ENCODE results near the gene ANKAR. TPM values are rescaled to one million over a fixed set of nuclear protein-coding genes. Genes with fewer than 3 reads are reported as not detected.

The ANKAR gene, protein sequence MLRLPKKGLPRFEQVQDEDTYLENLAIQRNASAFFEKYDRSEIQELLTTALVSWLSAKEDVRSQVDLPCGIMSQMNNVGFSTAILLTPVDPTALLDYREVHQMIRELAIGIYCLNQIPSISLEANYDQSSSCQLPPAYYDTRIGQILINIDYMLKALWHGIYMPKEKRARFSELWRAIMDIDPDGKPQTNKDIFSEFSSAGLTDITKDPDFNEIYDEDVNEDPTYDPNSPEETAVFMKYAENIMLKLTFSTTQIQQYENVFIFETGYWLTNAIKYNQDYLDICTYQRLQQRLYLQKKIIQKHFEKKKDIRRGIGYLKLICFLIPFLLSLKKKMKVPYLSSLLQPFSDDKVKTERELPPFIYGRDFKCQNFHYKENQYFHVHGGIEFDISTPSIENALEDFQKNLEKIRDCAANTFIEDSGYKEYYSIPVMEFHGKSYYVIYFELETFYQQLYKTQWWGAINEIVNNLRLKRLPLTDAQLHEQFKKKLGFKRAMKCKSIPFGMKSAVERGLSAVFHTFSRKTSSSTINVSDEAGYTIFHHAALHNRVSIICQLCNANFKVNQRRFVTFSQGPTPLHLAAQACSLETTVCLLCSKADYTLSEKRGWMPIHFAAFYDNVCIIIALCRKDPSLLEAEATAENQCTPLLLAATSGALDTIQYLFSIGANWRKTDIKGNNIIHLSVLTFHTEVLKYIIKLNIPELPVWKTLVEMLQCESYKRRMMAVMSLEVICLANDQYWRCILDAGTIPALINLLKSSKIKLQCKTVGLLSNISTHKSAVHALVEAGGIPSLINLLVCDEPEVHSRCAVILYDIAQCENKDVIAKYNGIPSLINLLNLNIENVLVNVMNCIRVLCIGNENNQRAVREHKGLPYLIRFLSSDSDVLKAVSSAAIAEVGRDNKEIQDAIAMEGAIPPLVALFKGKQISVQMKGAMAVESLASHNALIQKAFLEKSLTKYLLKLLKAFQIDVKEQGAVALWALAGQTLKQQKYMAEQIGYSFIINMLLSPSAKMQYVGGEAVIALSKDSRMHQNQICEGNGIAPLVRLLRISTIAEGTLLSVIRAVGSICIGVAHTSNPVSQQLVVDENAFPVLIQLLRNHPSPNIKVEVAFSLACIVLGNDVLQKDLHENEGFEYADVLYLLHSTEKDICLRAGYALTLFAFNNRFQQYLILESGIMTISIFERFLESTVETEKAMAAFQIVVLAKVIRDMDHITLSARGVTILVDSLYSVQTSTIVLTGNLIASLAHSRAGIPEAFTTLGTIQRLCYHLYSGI (N-terminal part only)
- 10 to 100 TPM; 14.1 to 40.2 (median 24.2) TPM for total RNA-seq

DNA sequence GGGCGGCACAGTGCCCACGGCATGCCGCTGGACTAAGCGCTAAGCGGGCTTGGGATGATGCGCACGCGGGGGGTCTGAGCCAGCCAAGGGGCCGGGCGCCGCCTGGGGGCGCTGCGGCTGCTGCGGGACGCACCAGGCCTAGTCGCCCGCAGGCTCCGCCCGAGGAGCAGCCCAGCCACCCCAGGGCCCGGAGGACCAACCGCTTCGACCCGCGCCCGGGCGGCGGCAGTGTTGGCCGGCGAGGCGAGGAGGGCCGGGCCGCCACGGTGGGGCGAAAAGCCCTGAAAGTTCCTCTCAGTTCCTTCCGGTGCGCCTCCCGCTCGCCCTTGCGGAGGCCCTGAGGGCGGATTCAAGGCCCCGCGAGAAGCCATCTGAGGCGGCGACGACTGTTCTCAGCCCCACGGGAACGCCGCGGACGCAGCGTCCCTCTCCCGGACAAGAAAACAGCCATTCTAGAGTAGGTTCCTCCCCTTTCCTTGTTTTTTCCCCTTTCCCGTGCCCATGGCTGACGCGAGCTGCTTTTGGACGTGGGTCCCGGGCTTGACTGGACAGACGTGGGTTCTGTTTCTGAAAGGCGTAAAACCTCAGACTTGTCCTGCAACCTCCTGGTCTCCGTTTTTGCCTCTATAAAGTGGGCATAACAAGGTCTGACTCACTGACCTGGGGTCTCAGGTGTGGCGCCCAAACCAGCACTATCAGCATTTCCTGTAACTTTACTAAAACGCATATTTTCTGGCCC lies at the start of gene ANKAR:
ANKAR (plus strand) TSS at position 297 of the 739 bp plus-strand sequence. CDS start 1,821 bp downstream, outside the sequence.
- H3K9me3 ChIP-seq: no peaks in the 10 kb centered on the region
- peaks cover 0 to 10% of the 10 kb centered on the region in 2 donors for H3K4me1 ChIP-seq
- DNase-seq: peak; percentile 88 to 93
- H3K27ac ChIP-seq: peak within 1 kb of the TSS; percentile 94 to 98 (median 96)
- peaks cover 0 to 8% of the 10 kb centered on the region in 2 donors for H3K36me3 ChIP-seq
- intact Hi-C loops (cut with DNase I): no loop called here
- H3K4me3 ChIP-seq (replicated peaks in 1 of 3): peak within 1 kb of the TSS; percentile 39 to 73 (median 42)
- TF ChIP-seq POLR2A (IDR thresholded peaks at IDR 0.05): peak in 1 of 2 donors; percentile 80
- TF ChIP-seq, protein P1, sequence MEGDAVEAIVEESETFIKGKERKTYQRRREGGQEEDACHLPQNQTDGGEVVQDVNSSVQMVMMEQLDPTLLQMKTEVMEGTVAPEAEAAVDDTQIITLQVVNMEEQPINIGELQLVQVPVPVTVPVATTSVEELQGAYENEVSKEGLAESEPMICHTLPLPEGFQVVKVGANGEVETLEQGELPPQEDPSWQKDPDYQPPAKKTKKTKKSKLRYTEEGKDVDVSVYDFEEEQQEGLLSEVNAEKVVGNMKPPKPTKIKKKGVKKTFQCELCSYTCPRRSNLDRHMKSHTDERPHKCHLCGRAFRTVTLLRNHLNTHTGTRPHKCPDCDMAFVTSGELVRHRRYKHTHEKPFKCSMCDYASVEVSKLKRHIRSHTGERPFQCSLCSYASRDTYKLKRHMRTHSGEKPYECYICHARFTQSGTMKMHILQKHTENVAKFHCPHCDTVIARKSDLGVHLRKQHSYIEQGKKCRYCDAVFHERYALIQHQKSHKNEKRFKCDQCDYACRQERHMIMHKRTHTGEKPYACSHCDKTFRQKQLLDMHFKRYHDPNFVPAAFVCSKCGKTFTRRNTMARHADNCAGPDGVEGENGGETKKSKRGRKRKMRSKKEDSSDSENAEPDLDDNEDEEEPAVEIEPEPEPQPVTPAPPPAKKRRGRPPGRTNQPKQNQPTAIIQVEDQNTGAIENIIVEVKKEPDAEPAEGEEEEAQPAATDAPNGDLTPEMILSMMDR (IDR thresholded peaks at IDR 0.05): peak; percentile 20 to 92 (median 87)
- H3K27me3 ChIP-seq: no peaks in the 10 kb centered on the region
- WGBS, 2 donors: 2% methylated on average over 9 to 33 of the region's 62 CpGs

DNA sequence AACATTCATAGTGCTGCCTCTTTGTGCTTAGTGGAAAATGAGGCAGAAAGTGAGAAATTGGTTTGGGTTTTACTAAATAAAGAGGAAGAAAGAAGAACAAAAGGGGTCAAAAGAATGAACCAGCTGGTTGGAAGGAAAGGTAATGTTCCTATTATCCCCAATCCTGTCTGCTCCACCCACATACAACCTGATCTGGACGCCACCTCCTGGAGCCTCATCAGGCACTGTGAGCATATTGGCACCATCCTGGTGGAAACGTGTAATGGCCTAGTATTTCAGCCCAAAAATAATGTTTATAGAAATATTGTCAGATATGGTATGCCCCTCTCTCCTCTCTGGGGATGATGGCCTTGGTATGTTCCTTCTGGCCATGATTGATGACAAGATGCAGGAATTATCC lies 48.8 kb upstream of the ANKAR start:
- WGBS, 2 donors: 93 to 96% methylated on average over 2 of the region's 2 CpGs
- H3K36me3 ChIP-seq: no peaks in the 10 kb centered on the region
- no peaks in the 10 kb centered on the region for H3K27me3 ChIP-seq
- no peaks in the 10 kb centered on the region for H3K4me1 ChIP-seq
- no peak overlapping the region for H3K4me3 ChIP-seq (replicated peaks in 1 of 3)
- DNase-seq: no peak
- no peak overlapping the region for H3K27ac ChIP-seq
- intact Hi-C loops (cut with DNase I): loop anchor here (10.0 kb wide), 1 partner anchor 161 kb away; no protein-coding TSS in a partner anchor
- H3K9me3 ChIP-seq: no peaks in the 10 kb centered on the region
- TF ChIP-seq, protein P1 (IDR thresholded peaks at IDR 0.05): no peak
- no peak for TF ChIP-seq POLR2A (IDR thresholded peaks at IDR 0.05)

DNA sequence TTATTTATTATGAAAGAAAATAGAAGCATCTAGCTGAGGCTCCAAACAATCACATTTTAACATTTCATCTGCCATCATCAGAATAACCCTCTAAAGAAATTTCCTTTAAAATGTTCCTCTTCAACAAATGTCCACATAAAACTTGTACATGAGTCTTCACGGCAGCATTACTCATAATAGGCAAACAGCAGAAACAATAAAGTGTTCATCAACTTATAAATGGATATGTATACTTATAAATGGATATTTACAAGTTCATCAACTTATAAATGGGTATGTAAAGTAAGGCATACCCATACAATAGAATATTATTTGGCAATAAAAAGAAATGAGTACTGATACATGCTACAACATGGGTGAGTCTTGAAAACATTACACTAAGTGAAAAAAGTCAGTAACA lies 46.7 kb upstream of the ANKAR start:
- no peak overlapping the region for H3K4me3 ChIP-seq (replicated peaks in 1 of 3)
- H3K27ac ChIP-seq: no peak overlapping the region
- 97% methylated on average over 1 of the region's 1 CpG for WGBS, 2 donors
- DNase-seq: no peak
- intact Hi-C loops (cut with DNase I): loop anchor here (10.0 kb wide), 1 partner anchor 163 kb away; no protein-coding TSS in a partner anchor
- H3K36me3 ChIP-seq: no peaks in the 10 kb centered on the region
- H3K4me1 ChIP-seq: no peaks in the 10 kb centered on the region
- H3K9me3 ChIP-seq: no peaks in the 10 kb centered on the region
- no peaks in the 10 kb centered on the region for H3K27me3 ChIP-seq
- TF ChIP-seq, protein P1 (IDR thresholded peaks at IDR 0.05): no peak
- no peak for TF ChIP-seq POLR2A (IDR thresholded peaks at IDR 0.05)

DNA sequence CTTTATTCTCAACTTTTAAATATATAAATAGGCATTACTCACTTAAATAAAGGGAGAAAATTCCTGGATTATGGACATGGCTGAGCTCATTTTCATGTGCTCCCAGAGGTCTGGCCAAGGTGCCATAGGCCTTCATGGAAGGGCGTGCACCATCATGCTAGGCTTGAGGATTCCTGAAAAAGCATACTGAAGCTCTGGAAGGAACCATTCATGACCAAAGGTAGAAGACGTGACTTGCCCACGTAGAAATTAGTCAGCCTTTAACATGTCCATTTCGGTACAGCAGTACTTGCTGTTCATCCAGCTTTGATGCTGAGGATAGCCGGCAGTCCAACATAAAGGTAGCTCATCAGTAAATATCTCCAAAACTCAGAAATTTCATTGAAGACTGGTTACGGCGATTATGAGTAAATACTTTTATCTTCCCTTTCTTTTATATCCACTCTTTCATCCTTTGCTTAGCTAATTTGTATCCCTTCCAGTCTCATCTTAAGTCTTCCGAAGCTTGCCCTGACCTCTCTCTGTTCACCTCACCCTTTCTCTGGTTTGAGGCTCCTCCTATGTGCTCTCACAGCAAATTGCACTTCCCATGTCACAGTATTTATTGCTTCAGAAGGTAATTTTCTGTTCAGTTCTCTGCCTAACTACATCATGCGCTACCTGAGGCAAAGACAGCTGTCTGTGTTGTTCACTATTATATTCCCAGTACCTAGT lies 45.5 kb upstream of the ANKAR start:
- 95% methylated on average over 9 of the region's 9 CpGs for WGBS, 2 donors
- Histone ChIP-seq H3K4me3 (replicated peaks in 1 of 3) (no peak overlapping the region), H3K36me3 (no peaks in the 10 kb centered on the region), H3K27ac (no peak overlapping the region), H3K27me3 (no peaks in the 10 kb centered on the region), H3K4me1 (no peaks in the 10 kb centered on the region), H3K9me3 (no peaks in the 10 kb centered on the region)
- intact Hi-C loops (cut with DNase I): loop anchor here (10.0 kb wide), 1 partner anchor 164 kb away; no protein-coding TSS in a partner anchor
- DNase-seq: no peak
- TF ChIP-seq POLR2A (IDR thresholded peaks at IDR 0.05): no peak
- TF ChIP-seq, protein P1 (IDR thresholded peaks at IDR 0.05): no peak
